GDM1 (cell line): ENCODE results near the gene RAD50.
"Not testable (repeated sequence)": the region's sequence is repeated elsewhere in the genome, so short reads cannot be mapped to it uniquely, and the experiment has no call there.

ENCODE experiments used
- DNase-seq: peaks from one replicate; lab custom pipeline; 2025; lab: John Stamatoyannopoulos, UW

Gene RAD50

DNA sequence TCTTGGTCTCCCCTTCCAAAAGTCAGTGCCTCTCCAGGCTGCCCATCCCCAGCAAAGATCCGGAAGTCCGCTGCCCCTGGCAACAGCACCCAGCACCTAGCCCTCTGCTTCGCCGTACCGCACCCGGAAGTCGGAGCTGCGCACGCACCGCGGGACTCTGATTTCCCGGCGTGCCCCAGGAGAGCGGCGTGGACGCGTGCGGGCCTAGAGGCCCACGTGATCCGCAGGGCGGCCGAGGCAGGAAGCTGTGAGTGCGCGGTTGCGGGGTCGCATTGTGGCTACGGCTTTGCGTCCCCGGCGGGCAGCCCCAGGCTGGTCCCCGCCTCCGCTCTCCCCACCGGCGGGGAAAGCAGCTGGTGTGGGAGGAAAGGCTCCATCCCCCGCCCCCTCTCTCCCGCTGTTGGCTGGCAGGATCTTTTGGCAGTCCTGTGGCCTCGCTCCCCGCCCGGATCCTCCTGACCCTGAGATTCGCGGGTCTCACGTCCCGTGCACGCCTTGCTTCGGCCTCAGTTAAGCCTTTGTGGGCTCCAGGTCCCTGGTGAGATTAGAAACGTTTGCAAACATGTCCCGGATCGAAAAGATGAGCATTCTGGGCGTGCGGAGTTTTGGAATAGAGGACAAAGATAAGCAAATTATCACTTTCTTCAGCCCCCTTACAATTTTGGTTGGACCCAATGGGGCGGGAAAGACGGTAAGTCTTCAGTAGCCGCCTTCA is at the start of gene RAD50:
RAD50 (plus strand) TSS at position 215 of the 715 bp plus-strand sequence; CDS start at position 563, 348 bp downstream.
- peak; percentile 59 for DNase-seq

DNA sequence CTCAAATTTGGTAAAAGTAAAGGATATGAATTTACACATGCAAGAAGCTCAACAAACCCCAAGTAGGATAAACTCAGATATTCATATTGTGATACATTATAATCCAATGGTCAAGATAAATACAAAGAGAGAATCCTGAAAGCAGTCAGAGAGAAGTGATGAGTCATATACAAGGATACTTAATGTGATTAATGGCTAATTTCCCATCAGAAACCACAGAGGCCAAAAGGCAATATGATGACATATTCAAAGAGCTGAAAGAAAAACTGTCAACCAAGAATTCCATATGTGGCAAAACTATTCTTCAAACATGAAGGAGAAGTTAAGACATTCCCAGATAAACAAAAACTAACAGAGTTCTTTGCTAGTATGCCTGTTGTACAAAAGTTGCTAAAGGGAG is 46.7 kb upstream of the RAD50 start:
- no peak for DNase-seq

GRCh38 chr5:132513618-132514336 is 43.0 kb upstream of the RAD50 start:
- DNase-seq, result not testable (repeated sequence)

- not testable (repeated sequence) for DNase-seq
Measured at GRCh38 chr5:132522067-132522466, 34.7 kb upstream of the RAD50 start.

DNA sequence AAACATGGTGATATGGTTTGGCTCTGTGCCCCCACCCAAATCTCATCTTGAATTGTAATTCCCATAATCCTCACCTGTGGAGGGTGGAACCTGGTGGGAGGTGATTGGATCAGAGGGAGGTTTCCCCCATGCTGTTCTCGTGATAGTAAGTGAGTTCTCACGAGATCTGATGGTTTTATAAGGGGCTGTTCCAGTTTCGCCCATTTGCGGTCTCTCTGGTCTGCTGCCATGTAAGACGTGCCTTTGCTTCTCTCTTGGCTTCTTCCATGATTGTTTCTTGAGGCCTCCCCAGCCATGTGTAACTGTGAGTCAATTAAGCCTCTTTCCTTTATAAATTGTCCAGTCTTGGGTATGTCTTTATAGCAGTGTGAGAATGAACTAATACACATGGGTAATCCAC is 31.9 kb upstream of the RAD50 start:
- DNase-seq, result not testable (repeated sequence)

DNA sequence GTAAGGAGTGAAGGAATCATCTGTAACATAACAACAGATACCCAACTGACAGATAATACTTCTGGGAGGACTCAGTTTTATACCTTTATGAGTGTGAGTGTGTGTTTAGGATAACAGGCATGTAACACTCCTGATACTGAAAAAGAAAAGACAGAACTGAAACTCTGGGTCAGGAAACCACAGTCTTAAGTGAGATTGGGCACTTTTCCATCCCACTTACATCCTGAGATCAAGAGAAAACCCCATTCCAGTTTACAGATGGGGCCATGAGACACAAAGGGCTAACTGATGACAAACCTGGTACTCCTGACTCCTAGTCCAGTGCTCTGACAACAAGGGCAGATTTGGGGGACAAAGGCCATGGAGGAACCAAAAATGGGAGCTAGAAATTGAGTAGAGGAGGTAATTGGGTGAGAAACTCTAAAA is 31.5 kb upstream of the RAD50 start:
- DNase-seq, result no peak

DNA sequence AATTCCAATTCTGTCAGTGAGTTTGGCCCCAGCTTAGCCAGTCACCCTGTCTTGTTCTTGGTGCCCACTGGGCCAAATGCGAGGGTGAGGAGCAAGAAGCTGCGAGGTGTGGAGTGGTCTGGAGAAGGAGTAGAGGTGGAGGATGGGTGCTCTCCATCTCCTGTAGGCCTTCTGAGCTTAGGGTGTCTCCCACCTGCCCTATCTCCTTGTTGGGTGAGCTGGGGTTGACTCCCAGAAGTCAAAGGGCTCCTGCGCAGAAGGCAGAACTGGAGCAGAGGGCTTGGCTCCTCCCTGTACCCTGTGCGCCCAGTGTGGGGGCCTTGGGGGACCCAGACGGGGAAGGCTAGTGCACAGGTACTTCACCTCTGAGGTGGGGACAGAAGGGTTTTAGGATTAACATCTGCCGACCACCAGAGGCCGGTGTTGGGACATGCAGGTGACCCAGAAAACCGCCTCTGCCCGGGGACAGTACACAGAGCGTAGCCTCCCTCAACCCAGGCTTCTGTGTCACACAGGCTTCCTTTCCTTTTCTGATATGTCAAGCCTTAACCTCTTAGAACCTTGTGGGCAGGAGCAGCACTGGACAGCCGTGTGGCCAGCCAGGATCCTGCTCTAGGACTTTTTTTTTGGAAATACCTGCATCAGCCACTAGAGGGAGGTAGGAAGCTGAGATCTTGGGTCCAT is 30.3 kb upstream of the RAD50 start:
- peak; percentile 29 for DNase-seq

- no peak for DNase-seq
Measured at GRCh38 chr5:132526974-132527564, 29.7 kb upstream of the RAD50 start.

GRCh38 chr5:132528021-132528420 is 28.8 kb upstream of the RAD50 start:
- DNase-seq, result no peak

DNA sequence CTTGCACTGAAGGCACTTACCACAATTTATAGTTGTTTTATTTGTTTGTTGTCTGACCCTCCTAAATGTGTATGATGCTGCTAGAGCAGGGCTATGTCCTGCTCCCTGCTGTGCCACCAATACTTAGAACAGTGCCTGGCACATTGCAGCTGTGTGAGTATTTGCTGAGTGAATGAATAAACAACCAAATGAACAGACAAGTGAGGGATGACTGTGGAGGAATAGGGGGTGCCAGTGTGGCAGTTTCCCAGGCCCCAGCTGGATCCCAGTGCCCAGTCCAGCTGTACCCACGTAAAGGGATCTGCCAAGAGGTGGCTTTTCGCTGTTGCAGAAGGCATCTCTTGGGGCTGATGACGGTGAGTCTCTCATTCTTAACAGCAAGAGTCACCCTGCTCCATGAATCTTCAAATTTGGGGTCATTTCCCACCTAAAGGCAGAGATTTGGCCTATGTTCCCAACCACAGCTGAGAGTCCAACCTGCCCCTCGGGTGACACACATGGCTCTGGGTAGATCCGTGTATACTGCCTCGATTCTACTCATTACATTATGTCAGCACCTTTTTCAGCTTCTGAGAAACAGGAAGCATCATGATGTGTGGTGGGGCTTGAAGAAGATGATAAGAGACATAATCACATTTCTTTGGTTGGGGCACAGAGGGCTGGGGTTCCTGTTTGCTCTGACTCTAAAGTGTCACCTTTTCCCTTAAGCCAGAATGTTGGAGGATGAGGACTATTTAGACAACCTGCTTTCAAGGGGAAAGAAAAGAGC is 27.7 kb upstream of the RAD50 start:
- DNase-seq, result peak; percentile 69

DNA sequence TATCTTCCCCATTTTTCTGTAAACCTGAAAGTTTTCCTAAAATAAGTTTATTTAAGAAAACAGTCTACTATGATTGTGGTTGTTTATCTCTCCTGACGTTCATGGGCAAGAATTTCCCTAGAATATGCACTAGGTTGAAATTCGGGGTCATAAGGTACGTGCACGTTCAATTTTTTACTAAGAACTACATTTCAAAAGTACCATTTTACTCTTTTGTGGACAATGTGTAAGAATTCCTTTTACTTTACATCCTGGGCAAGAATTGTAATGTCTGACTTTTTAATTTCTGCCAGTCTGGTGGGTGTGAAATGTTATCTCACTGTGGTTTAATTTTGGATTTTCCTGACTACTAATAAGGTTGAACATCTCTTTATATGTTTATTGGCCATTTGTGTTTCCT is 25.8 kb upstream of the RAD50 start:
- DNase-seq, result no peak

DNA sequence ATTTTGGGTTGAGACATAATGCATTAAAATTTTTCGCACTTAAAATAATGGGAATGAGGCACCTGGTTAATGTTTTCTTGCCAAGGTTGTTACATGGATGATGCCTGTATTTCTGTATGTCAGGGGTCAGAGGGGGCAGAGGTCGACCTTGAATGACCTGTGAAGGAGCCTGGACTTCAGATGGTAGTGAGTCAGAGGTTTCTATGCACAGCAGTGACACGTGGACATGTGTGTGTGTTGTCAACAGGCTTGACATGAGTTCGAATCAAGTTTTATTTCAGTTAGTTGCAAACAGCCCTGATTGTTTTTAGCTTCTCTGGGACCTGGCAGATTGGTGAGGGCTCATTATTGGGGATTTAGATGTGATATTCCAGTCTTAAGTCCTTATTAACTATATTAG is 17.1 kb upstream of the RAD50 start:
- no peak for DNase-seq

DNA sequence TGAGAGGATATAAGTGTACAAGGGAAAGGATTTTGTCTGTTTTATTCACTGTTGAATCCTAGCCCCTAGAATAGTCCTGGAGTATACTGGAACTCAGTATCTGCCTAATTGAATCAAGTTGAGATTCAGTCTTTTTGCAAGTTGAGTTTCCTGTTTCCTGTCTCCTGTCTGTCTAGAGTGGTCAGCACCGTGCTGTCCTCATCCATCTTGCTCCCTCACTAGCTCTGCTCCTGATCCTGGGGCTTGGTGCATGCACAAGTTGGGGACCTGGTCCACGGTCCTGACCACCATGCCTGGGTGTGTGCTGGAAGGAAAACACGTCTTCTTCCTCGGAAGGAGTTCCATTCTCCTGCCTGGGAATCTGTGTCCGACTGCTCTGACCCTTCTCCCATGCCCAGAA is 16.6 kb upstream of the RAD50 start:
- DNase-seq, result no peak

GRCh38 chr5:132540764-132541163 is 16.0 kb upstream of the RAD50 start:
- DNase-seq, result no peak

DNA sequence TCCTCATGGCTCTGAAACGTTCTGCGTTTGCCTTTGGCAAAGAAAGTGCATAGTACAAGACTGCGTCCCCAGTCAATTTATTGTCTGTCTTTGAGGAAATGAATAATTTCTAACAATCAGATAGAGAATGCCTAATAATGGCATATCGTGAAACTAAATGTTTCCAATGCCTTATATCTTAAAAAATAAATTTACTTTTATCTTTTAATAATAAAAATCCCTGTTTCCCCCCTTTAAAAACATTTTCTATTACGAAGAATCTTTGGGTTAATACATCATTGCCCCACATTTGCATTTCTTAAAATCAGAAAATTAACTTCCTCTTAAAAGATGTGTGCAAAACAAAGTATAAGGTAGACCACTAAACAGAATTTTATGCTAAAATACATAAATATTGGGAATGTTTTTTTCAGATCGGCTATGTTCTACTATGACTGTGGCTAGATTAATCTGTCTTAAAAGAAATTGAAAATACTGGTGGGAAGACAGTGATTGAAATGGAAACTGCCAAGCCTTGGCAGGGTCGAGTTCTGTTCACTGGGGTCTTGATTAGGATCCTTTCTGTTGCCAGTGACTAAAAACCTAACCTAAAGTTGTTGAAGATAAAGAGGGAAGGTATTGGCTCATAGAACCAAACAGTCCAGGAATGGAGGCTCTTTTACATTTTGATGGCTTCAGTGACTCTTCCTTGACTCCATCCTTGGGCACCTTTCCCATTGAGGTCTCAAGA is 13.1 kb upstream of the RAD50 start, which contains the start of gene IL5:
IL5 (minus strand) TSS at position 51 of the 730 bp plus-strand sequence; CDS start at position 7, 44 bp downstream.
- DNase-seq, result no peak

- DNase-seq, result no peak
Measured at GRCh38 chr5:132546108-132546507, 10.7 kb upstream of the RAD50 start.

GRCh38 chr5:132547269-132547668 is 9.5 kb upstream of the RAD50 start:
- DNase-seq, result no peak

- not testable (repeated sequence) for DNase-seq
Measured at GRCh38 chr5:132548834-132549233, 7.9 kb upstream of the RAD50 start.

- DNase-seq, result no peak
Measured at GRCh38 chr5:132549576-132549975, 7.2 kb upstream of the RAD50 start.

DNA sequence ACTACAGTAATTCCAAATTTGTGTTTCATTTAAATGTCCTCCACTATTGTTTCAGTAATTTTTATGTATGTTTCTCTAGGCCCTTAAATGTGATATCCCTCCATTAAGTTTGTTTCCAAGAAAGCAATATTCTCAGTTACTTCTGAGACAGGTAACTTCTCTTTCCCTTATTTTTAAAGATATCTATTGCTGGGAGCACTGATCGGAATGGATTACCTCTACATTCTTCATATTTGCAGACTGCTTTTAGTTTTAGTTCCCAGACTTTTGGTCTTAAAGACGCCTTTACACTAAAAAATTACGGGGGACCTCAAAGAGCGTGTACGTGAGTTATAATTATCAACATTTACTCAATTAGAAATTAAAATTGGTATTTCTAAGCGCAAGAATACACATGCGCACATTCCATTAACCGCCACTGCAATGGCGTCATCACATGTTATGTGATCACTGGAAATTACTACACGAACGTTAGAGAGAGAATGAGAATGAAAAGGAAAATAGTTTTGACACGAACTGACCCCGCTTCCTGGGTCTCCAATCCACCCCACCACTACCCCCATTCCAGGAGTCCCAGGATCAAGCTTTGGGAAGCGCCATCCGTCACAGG is 519 bp upstream of the RAD50 start:
- no peak for DNase-seq
